Peyer's patch (tissue), 4 donors: ENCODE data around the gene NGFR. TPM values are rescaled to one million over a fixed set of nuclear protein-coding genes. Genes with fewer than 3 reads are reported as not detected.

Experiments
- DNase-seq, 3 donors: peaks; one replicate each; pipeline ENCODE4 v3.0.0-alpha.2; 2017 to 2019
- H3K27ac ChIP-seq, 4 donors: fragments of 200-600 bp; sonication (generic); one replicate each; pipeline ENCODE4 v1.5.1; 2016 to 2019
- H3K27me3 ChIP-seq, 2 donors: fragments of 200-600 bp; sonication (generic); one replicate each; pipeline ENCODE4 v1.5.1; 2019
- H3K36me3 ChIP-seq, 3 donors: fragments of 200-600 bp; sonication (generic); one replicate each; pipeline ENCODE4 v1.5.1; 2016 to 2019
- H3K4me1 ChIP-seq, 4 donors: fragments of 200-600 bp; sonication (generic); one replicate each; pipeline ENCODE4 v1.5.1; 2016 to 2019
- H3K4me3 ChIP-seq, 4 donors: fragments of 200-600 bp; sonication (generic); 1 replicate in 3 of 4; 2 replicates in 1 of 4; pipeline ENCODE4 v1.5.1; 2016 to 2019; ENCODE audit warnings: mild to moderate bottlenecking in 1 of 4
- H3K9me3 ChIP-seq, 4 donors: fragments of 200-600 bp; sonication (generic); one replicate each; pipeline ENCODE4 v1.5.1; 2016 to 2019; ENCODE audit warnings: mild to moderate bottlenecking in 1 of 4
- POLR2A ChIP-seq, 2 donors: fragments of 450-650 bp; IDR thresholded peaks; one replicate each; pipeline ENCODE4 v1.5.1; 2017; ENCODE audit warnings: antibody characterized with exemption in 2 of 2, mild to moderate bottlenecking in 2 of 2, moderate library complexity in 2 of 2
- small RNA-seq, 2 donors: library from RNA; depleted of rRNA; stranded (forward); fragments of <200 nt; gene quantifications; one replicate each; pipeline ENCODE3, GENCODE V24; 2016
- total RNA-seq, 4 donors: library from RNA; depleted of rRNA; stranded (reverse); fragments of >200 nt; gene quantifications; one replicate each; pipeline ENCODE4 v1.1.0, GENCODE V29; 2016
- TF ChIP-seq, protein P1 (sequence below), 6 experiments: fragments of 450-650 bp in 4 of 6; fragments of 200-600 bp in 2 of 6; sonication (generic) in 1 of 6; IDR thresholded peaks; one replicate each; pipeline ENCODE4 v1.5.1; 2017 to 2019; ENCODE audit warnings: antibody characterized with exemption in 6 of 6, mild to moderate bottlenecking in 3 of 6, moderate library complexity in 1 of 6

NGFR gene
- total RNA-seq, 4 donors from 2014 or later: 0.70 to 1.9 (median 1.5) TPM; not detected in 1

GRCh38 chr17:49555495-49556222, 60.6 kb downstream of the NGFR start:
- Histone ChIP-seq H3K4me1 (peaks cover 0 to 5% (median 0%) of the 10 kb centered on the region in 4 donors), H3K27ac (no peak overlapping the region), H3K36me3 (no peaks in the 10 kb centered on the region), H3K27me3 (no peaks in the 10 kb centered on the region), H3K9me3 (no peaks in the 10 kb centered on the region), H3K4me3 (no peak overlapping the region)
- TF ChIP-seq, protein P1, sequence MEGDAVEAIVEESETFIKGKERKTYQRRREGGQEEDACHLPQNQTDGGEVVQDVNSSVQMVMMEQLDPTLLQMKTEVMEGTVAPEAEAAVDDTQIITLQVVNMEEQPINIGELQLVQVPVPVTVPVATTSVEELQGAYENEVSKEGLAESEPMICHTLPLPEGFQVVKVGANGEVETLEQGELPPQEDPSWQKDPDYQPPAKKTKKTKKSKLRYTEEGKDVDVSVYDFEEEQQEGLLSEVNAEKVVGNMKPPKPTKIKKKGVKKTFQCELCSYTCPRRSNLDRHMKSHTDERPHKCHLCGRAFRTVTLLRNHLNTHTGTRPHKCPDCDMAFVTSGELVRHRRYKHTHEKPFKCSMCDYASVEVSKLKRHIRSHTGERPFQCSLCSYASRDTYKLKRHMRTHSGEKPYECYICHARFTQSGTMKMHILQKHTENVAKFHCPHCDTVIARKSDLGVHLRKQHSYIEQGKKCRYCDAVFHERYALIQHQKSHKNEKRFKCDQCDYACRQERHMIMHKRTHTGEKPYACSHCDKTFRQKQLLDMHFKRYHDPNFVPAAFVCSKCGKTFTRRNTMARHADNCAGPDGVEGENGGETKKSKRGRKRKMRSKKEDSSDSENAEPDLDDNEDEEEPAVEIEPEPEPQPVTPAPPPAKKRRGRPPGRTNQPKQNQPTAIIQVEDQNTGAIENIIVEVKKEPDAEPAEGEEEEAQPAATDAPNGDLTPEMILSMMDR (IDR thresholded peaks at IDR 0.05): no peak
- TF ChIP-seq POLR2A (IDR thresholded peaks at IDR 0.05): no peak
- DNase-seq: no peak

DNA sequence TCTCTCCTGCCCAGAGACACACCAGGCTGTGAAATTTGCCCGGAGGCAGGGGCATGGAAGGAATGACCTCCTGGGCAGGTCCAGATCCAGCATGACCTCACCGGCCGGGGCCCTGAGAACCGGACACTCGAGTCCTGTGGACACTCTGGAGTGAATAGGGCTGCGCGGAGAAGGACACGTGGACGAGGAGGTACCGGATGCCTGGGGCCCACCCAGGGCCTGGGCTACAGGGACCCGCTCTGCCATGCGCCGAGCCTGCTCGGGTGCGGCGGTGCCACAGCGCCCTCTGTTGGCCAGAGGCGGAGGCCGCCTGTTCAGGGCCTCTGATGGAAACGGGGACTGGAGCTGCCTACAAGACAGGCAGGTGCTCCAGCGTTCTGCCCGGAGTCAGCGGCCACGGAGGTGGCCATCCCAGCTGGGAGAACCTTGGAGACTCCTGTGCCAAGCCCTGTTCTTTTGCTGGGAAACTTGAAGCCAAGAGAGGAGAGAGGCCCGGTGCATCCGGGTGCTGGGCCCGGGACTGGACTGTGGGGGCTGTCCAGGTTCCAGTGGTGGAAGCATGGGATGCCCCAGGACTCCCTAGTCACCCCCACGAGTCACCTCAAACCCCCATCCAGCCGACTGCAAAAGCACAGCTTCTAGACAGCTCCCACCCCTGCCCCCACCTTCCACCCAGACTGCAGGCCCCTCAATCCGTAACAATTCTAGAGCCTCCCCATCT, 61.3 kb downstream of the NGFR start:
- no peaks in the 10 kb centered on the region for H3K27me3 ChIP-seq
- H3K36me3 ChIP-seq: no peaks in the 10 kb centered on the region
- peak; percentile 67 to 88 (median 81) for DNase-seq
- H3K9me3 ChIP-seq: no peaks in the 10 kb centered on the region
- no peak overlapping the region for H3K4me3 ChIP-seq
- H3K4me1 ChIP-seq: peaks cover 0 to 5% (median 0%) of the 10 kb centered on the region in 4 donors
- TF ChIP-seq, protein P1 (IDR thresholded peaks at IDR 0.05): peak; percentile 79 to 98 (median 91)
- no peak for TF ChIP-seq POLR2A (IDR thresholded peaks at IDR 0.05)
- H3K27ac ChIP-seq: no peak overlapping the region

DNA sequence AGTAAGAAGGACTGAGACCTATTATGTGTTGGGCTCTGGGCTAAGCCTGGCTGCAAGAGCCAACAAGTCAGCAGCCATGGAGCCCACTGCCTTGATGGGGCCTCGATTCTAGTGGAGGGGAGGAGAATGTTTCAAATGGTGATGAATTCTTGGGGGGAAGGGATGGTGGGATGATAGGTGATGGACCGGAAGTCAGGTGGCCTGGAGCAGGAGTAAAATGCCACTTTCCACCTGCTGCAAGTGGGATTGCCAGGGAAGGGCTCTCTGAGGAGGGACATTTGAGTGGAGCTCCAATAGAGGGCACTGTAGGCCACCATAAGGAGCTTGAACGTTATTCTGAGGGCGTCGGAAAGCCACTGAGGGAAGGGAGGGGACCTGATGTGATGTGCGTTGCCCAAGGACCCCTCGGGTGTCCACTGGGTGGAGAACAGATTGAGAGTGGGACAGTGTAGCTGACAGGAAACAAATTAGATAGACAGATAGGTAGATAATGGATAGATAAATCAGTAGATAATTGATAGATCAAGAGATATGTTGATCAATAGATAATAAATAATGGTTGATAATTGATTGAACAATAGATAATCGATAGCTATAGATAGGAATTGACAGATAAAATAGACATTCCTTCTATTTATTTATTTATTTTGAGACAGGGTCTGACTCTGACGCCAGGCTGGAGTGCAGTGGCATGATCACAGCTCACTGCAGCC, 62.4 kb downstream of the NGFR start:
- peak in 1 of 3 donors; percentile 62 for DNase-seq
- TF ChIP-seq, protein P1 (IDR thresholded peaks at IDR 0.05): peak in 5 of 6 experiments; percentile 5 to 50 (median 36)
- TF ChIP-seq POLR2A (IDR thresholded peaks at IDR 0.05): no peak
- no peaks in the 10 kb centered on the region for H3K36me3 ChIP-seq
- H3K9me3 ChIP-seq: no peaks in the 10 kb centered on the region
- no peaks in the 10 kb centered on the region for H3K27me3 ChIP-seq
- no peak overlapping the region for H3K4me3 ChIP-seq
- H3K27ac ChIP-seq: no peak overlapping the region
- peaks cover 0 to 5% (median 0%) of the 10 kb centered on the region in 4 donors for H3K4me1 ChIP-seq

Small RNA genes within 50 kb of the gene (small RNA-seq; reads per million reads assigned to genes)
- 0 reads per million in 2 donors for gene MIR6165

Other genes with a start within 250 kb of the NGFR start
- 10 to 100 TPM; 36.5 to 56.1 (median 42.5) TPM for gene ZNF652, start 133.0 kb upstream of the NGFR start, total RNA-seq
- gene PHB1, start 80.4 kb upstream of the NGFR start, total RNA-seq: 10 to 100 TPM; 59.5 to 75.9 (median 69.9) TPM
- gene NXPH3, start 80.6 kb downstream of the NGFR start, total RNA-seq: 1 to 10 TPM in 1 of 4 donors, under 1 TPM in 2, not detected in 1; 0.83 to 2.1 (median 0.94) TPM
- 10 to 100 TPM; 72.2 to 81.3 (median 74.7) TPM for gene SPOP, start 182.8 kb downstream of the NGFR start, total RNA-seq
- 100 to 1,000 TPM in 1 of 4 donors, 10 to 100 TPM in 3; 42.1 to 115 (median 78.2) TPM for gene SLC35B1, start 212.7 kb downstream of the NGFR start, total RNA-seq